Right renal pelvis (tissue), 4 donors: ENCODE data around the gene CCDC192. TPM values are rescaled to one million over a fixed set of nuclear protein-coding genes. Genes with fewer than 3 reads are reported as not detected.

Experiments used
- DNase-seq, 4 donors: peaks; one replicate each; pipeline ENCODE4 v3.0.0-alpha.2; 2013; ENCODE audit warnings: low read depth in 4 of 4, low spot score in 3 of 4, missing footprints in 1 of 4
- polyA plus RNA-seq, 4 donors: library from polyadenylated mRNA; unstranded; fragments of 120-200 nt; gene quantifications; one replicate each; pipeline ENCODE4 v1.2.1, GENCODE V29; 2013; ENCODE audit not compliant: insufficient read length in 4 of 4

The CCDC192 gene
- polyA plus RNA-seq, 4 donors: 0.79 to 1.2 (median 1.0) TPM

DNA sequence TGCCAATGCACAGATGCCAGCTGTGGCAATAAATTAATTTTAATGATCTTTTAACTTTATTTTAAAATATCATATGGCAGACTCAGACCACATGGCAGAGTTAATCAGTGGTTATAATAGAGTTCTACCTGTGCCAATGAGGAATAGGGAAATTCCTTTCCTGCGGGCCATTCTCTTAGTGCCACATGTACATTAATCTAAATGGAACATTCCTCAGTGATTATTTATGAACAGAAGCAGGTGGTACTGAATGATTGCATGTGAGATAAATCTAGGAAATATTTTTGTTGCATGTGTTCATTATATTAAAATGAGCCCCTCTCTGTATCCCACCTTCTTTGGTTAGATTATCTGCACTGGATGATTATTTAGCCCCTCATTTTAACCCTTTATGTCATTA is 102.3 kb downstream of the CCDC192 start:
- no peak for DNase-seq

DNA sequence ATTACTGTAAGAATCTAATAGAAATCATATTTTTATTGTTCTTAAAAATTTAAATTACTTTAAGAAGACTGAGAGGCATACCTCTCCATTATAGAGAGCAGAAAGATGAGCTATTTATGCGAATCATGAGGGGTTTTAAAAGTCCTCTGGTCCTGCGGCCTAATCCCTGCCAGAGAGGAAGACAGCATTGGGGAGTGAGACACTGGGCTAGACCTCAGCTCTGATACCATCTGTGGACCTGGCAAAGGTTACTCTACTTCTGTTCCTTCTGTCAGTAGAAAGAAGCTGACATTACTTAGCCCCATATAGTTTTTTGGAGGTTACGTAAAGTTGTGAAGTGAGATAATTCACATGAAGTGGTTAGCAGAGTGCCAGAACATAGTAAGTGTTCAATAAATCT is 103.6 kb downstream of the CCDC192 start:
- no peak for DNase-seq

DNA sequence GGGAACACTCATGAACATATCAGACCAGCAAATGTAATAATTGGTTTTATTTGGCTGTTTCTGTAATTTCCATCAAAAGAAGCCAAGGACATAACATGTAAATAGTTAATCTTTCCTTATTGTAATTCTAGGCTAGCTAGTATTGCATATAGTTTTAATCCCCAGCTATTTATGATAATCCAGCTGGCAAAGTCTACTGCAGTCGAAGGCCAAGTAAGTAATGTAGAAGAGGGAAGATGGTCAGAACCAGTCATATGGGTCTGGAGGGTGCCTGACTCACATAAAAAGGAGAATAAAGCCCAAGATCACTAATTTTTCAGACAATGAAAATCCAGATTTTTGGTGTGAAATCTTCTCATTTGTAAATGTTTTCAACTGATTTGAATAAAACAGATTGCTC is 106.3 kb downstream of the CCDC192 start:
- no peak for DNase-seq

DNA sequence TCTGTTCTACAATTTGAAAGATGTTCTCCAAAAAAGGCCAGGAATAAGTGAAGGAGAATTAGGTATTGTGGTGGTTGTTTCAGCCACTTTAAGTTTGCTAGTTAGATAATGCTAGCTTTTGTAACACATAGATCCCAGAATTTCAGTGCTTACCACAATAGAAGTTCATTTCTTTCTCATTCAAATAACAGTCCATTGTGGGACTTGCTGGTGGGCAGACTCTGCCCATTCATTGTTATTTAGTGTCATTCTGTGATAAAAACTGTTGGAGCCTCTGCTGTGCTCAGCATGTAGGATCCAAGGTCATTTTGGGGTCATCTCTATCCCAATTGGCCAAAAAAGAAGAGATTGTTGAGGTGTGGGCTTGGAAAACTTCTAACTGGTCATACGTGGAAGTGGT is 106.8 kb downstream of the CCDC192 start:
- no peak for DNase-seq

DNA sequence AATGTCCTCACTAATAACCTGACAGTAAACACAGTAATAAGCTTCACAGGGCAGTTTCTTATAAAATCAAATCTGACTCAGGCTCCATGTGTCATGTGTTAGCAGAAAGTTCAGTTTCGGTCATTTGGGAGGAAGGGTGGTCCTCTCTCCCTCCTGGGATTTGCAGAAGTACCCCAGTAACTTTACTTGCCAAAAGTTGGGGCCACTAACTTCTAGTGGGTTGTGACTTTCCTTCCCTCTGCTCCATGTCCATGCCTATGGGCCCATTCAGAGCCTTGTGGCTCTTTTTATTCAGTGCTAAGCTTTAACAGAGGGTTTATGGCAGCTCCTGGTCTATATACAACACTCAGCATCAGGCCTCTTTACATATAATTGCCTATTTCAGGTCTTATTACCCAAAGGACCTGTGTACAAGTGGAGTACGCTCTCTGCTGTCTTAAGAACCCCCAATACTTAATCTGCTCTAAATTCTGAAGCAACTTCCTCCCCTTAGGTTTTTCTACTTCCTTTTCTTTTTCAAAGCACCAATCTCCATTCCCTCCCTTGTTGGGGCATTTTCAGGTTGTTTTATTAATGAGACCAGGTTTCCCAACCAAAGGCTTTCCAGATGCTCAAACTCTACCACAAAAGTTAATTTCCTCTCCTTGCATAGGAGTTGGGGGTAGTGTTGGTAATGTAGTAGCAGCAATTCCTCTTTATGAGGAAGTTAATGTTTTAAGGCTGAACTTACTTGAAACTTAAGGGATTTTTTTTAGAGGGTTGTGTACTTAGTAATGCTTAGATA is 107.7 kb downstream of the CCDC192 start:
- DNase-seq: no peak

DNA sequence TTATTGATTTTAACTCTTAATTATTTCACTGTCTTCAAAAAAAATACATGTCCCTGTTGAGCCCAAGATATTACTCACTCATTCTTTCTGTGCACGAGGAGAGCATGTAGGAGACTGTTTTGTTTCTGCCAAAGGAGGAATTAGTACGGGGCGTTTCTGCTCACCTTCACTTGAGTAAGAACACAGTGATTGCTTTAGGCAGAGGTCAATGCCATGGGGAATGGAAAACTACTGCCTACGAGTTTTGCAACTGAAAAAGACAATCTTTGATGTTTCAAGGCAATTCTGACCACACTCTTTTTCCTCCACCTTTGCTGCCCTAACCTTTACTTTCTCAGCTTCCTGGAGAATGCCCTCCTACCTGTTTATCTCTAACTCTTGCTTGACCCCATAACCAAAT is 109.4 kb downstream of the CCDC192 start:
- DNase-seq: no peak

DNA sequence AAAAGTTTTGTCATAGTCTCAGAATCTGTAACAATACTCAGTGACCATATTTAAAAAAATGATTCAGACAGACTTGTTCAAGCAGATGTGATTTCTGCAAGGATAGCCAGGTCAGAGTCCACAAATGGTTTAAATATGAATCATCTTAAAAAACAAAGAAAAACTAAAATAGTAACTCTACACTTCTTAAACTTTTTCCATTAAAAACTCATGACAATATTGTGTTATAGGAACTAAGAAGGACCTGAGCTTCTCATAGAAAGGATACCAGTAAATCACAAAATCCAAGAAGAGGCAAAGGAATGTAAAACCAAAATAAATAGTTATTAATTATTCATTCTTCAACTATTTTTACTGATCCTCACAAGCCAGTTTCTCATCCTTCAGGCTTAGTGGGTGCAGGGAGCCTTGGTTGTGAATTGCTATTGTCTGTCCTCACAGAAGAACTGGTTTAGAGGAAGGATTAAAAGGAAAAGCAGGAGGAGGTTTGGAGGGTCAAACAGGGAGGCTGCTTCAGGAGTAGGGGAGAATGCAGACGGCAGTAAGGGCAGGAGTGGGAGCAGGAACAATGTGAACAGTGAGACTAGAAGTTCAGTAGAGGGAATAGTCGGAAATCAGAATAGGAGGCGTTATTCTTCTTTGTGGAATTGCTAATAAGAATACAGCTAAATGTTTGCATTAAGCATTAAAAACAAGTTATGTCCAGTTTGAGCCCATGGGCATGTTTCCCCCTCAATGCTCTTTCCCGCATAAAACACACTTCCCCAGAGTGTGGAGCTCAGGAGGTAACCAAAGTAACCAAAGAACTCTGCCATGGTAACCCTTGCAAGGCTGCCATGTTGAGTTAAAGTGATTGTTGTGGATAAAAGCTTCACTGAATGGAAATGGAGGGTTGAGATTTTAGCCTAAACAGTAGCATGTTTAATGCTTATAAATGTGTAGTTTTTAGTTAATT is 110.7 kb downstream of the CCDC192 start:
- no peak for DNase-seq

DNA sequence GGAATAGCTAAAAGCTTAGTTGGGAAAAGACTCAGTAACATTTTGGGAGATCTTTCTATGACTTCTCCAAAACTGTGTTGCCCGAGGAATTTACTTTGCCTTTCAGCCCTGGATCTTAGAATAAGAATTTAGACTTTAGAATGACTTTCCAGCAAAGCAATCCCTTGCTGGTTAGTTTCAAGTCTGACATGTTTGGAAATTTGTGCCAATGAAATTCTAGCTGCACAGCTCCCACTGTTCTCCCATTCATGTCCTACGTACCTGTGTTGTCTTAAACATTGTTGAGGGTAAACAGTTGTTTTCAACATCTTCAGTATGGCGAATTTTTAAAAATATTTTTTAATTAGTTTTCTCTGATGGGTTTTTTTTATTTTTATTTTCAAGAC is 111.4 kb downstream of the CCDC192 start:
- DNase-seq: no peak

DNA sequence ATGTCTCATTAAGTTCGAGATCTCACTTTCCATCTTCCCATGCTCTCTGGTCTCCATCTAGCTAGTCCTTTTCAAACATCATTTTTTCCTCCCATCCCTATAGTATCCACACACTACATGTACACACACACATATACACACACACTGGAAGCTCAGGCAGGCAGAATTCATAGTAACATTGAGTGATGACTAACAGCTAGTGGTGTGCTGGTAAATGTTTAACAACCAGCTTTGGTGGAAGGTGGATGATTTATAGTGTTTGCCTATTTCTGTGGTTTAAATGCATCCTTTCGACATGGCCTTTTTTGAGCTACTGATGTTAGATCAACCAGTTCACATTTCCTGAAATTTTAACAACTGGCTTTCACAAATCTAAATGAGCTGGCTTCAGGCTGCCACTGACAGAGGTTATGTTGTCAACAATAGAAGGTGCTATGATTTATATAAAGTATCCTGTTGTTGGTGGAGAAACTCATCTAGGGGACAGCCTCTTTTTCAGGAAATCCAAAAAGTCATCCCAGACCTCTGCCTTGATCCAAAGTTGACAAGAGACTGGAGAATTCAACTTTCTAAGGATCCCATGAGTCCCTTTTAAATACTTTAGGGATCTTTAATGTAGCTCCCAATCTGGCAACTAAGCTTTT is 117.8 kb downstream of the CCDC192 start:
- DNase-seq: peak in 2 of 4 donors; percentile 14 to 33

DNA sequence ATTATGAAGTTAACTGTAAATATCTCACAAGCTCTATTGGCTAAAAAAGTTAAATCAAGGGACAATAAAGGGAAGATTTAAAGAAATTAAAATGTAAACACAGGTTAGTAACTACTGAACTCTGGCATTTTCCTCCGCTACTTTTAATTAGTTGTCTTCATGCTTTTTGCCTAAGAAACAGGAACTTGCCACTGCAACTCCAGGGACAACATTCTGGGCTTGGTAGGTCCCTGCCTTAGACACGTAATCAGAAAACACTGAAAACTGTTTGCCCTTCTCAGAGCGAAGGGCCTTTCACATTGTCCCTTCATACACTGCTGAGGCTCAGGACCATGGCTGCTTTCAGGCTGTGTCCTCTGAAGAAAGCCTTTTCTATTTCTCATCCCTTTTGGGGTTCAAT is 118.7 kb downstream of the CCDC192 start:
- no peak for DNase-seq

DNA sequence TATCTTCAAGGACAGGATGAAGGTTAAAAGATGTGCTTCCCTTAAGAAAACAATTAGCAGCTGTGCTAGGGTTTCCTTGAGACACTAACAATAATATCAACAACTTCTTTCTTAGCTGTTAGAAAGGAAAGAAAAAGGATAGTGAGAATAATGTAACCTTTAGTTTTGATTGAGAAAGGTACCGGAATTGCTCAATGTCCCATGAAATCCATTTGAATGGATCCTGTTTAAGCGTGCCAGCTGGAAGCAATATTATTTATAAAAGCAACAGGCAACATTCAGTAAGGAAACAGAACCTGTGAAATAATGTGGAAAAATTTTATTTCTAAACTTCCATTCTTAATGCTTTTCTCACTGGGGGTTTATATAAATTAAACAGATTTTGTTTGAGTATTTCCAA is 120.9 kb downstream of the CCDC192 start:
- DNase-seq: no peak

DNA sequence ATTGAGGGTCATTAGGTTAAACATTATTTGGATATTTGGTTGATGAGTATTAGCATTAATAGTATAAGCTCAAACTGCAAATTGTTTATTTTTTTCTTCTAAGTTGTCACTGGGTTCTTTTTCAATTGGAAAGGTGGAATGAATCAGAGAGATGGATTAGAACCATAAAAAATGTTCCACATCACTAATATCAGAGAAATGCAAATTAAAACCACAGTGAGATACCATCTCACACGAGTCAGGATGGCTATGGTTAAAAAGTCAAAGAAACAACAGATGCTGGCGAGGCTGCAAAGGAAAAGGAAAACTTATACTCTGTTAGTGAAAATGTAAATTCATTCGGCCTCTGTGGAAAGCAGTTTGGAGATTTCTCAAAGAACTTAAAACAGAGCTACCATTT is 122.8 kb downstream of the CCDC192 start:
- DNase-seq: no peak

DNA sequence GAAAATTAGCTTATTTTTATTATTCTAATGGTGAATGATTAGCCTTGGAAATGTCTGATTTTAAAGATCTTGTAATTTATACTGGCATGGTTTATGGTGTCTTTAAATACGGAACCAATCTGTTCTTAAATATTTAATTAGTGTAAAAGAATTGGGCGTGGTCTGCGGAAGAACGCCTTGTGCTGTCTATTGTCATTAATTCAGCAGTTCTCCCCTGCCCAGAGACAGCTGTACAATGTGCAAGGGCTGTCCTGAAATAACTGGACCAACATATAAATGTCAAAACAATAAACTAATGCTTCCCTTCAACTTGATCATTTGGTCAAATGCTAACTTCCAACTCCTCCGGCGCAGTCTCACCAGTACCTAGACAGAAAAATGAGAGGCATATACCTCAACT is 124.3 kb downstream of the CCDC192 start:
- no peak for DNase-seq

DNA sequence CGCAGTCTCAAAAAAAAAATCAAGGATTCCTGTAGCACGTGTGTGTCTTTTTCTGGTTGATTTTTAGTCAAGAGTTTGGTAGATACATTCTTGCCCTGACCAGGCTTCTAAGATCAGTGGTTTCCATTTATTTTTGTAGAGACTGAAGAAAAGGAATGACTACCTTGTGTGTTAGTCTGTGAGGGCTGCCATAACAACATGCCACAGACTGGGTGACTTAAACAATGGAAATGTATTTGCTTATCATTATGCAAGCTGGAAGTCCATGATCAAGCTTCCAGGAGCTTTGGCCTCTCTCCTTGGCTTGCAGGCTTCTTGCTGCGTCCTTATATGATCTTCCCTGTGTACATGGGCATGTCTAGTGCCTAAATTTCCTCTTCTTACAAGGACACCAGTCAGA is 127.0 kb downstream of the CCDC192 start:
- no peak for DNase-seq

DNA sequence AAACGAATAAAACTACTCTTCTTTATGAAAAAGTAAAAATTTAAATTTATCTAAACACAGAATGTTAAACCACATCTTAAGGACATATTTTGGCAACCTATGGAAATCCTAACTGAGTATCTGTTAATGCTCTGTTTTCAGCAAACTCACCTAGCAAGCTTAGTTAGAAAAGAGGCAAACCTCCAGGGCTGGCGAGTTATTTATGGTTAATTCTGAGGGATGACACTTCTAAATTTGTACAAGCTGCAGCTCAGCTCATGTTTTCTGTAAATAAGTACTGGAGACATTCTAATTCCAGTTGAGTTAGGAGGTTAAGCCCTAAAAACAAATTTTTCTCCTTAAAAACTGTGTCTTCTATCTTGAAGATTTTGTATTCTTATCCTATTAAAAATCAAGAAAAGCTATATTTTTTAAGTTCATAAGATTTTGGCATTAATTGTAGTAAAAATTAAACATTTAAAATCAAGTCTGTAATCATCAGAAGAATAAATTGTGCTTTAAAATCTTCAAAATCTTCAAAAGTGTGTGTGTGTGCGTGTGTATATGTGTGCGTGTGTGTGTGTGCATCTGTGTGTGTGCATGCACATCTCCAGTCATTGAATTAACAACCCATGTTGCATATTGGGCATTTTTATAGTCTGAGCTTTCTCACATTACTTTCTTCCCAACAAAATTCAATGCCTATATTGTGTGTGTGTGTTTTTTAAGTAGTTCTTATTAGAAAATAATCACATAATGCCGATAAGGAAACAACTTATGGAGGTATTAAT is 127.8 kb downstream of the CCDC192 start:
- DNase-seq: no peak

DNA sequence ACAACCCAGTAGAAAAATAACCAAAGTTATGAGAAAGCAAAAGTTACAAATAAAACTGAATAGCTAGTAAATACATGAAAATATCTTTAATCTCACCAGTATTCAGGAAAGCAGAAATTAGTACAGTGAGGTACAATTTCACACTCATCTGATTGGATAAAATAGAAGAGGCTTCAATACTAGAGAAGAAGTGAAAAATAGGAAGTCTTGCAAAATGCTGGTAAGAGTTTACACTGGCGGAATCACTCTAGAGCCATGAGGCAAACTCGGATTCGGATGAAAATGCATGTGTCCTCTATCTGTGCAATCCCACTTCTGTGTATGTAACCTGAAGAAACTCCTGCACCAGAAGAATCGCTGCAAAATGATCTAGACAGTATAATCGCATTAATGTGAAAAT is 128.9 kb downstream of the CCDC192 start:
- no peak for DNase-seq

DNA sequence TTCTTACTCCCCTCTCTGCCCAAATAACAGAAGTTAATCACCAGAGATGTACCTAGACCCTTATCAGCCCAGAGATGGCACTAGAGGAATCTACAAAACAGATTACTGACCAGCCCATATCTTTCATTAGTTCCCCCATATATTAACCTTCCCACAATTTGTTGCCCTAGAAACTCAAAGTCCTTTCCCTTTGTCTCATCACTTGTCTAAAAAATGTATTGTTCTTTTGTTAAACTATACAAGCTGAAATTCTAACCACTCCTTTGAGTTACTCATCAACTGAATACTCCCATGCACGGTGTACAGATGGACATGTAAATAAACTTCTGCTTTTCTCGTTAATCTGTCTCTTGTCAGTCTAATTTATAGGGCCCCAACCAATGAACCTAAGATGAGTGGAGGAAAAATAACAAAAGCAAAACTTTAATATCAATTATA is 130.9 kb downstream of the CCDC192 start:
- DNase-seq: peak in 2 of 4 donors; percentile 16 to 28

DNA sequence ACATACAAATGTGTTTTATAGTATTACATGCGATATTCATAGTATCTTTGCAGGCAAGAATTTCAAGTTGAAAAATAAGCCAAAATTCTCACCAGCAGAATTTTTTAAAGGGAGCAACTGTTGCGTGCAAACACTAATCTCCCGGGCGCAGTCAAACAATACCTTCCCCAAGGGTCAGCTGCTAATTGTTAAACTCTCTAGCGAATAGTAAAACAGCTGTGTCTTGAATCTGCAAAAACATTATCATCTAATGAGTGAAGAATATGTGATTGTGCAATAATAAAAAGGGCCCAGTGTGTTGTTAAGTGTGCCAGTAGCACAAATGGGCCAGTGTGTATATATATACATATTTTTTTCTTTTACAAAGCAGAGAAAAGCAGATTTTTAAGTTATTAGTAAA is 131.4 kb downstream of the CCDC192 start:
- no peak for DNase-seq

DNA sequence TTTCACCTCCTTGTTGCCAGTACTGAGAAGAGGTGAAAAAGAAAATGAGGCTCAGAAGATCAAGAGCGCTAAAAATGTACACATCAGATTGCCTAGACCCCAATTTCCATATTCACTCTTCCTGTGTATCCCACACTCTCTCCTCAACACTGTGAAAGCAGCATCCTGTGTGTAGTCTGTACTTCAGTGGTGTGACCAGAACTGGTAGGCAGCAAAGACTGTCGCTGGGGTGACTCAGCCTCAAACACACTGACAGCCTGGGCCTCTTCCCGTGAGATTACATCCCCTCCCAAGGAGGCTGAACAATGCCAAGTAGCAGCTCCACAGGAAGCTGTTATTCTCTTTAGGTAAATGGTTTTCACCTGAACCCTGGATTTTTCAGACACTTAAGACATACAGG is 135.5 kb downstream of the CCDC192 start:
- no peak for DNase-seq

DNA sequence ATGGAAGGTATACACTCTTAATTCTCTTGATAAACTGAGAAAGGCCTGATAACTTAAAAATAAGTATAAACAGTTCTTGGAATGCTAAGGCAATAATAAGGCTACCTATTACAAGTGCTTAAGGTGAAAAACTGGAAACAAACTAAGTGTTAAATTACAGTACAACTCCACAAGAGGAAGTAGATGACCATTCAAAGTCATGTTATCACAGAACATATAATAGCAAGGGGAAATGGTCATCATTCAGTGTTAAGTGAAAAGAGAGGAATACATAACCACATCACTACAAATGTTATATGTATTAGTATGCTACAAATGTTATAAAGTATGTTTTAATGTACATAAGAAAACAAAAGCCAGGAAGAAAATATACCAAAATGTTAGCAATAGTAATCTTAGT is 135.9 kb downstream of the CCDC192 start:
- DNase-seq: no peak
